ENCODE data around the gene RNASE4. TPM values are rescaled to one million over a fixed set of nuclear protein-coding genes. Genes with fewer than 3 reads are reported as not detected.

RNASE4 gene
- total and polyA plus RNA-seq, 2 experiments from 2014 or later: 0.29 to 2.0 TPM

DNA sequence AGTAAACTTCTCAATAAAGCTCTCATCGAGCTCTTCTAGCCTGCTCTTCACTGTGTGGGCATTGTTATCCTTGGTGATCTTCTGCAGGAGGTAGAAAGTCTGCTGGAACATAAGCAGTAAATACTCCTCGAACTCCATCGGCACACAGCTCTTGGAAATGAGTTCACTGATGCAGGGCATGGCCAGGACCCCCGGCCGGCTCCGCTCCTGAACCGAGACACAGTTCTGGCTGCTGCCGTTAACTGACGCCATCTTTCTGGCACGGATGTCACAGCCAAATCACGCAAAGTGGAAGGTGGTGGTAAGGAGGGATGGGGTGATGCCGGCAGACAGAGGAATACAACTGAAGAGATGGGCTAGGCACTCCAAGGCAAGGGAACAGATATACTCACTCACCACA lies 37.7 kb downstream of the RNASE4 start:
- Mint-ChIP-seq H3K4me3 (no peak overlapping the region), H3K27ac (no peak overlapping the region), H3K27me3 (ENCODE audit: insufficient read depth, low read depth, poor library complexity) (peaks cover 13% of the 10 kb centered on the region), H3K4me1 (no peaks in the 10 kb centered on the region; the same call in 2 of the 3 replicates), H3K9me3 (peaks cover 9% of the 10 kb centered on the region; the same call in 2 of the 3 replicates), H3K36me3 (ENCODE audit: low read depth) (no peaks in the 10 kb centered on the region; the same call in 2 of the 3 replicates)
- ATAC-seq (no peak), DNase-seq (ENCODE audit: low spot score) (no peak)
- Histone ChIP-seq H4K20me1 (replicated peaks; ENCODE audit: insufficient read depth) (no peaks in the 10 kb centered on the region), H3K27me3 (ENCODE audit: insufficient read depth) (peaks cover 18% of the 10 kb centered on the region; the same call in 1 of the 2 replicates), H3K9me2 (ENCODE audit: insufficient read depth) (peaks cover 11% of the 10 kb centered on the region), H3K36me3 (ENCODE audit: insufficient read depth) (no peaks in the 10 kb centered on the region), H3K4me2 (no peak overlapping the region), H3K4me3 (no peak overlapping the region), H3F3A (replicated peaks; ENCODE audit: low read depth) (no peaks in the 10 kb centered on the region), H3K27ac (ENCODE audit: low read depth) (no peak overlapping the region), H3K4me1 (ENCODE audit: insufficient read depth) (no peaks in the 10 kb centered on the region), H2AFZ (no peak overlapping the region), H3K79me2 (replicated peaks; ENCODE audit: insufficient read depth) (no peaks in the 10 kb centered on the region)
- TF ChIP-seq NANOG (IDR thresholded peaks at IDR 0.05; ENCODE audit: borderline replicate concordance): no peak
- TF ChIP-seq, protein P1, sequence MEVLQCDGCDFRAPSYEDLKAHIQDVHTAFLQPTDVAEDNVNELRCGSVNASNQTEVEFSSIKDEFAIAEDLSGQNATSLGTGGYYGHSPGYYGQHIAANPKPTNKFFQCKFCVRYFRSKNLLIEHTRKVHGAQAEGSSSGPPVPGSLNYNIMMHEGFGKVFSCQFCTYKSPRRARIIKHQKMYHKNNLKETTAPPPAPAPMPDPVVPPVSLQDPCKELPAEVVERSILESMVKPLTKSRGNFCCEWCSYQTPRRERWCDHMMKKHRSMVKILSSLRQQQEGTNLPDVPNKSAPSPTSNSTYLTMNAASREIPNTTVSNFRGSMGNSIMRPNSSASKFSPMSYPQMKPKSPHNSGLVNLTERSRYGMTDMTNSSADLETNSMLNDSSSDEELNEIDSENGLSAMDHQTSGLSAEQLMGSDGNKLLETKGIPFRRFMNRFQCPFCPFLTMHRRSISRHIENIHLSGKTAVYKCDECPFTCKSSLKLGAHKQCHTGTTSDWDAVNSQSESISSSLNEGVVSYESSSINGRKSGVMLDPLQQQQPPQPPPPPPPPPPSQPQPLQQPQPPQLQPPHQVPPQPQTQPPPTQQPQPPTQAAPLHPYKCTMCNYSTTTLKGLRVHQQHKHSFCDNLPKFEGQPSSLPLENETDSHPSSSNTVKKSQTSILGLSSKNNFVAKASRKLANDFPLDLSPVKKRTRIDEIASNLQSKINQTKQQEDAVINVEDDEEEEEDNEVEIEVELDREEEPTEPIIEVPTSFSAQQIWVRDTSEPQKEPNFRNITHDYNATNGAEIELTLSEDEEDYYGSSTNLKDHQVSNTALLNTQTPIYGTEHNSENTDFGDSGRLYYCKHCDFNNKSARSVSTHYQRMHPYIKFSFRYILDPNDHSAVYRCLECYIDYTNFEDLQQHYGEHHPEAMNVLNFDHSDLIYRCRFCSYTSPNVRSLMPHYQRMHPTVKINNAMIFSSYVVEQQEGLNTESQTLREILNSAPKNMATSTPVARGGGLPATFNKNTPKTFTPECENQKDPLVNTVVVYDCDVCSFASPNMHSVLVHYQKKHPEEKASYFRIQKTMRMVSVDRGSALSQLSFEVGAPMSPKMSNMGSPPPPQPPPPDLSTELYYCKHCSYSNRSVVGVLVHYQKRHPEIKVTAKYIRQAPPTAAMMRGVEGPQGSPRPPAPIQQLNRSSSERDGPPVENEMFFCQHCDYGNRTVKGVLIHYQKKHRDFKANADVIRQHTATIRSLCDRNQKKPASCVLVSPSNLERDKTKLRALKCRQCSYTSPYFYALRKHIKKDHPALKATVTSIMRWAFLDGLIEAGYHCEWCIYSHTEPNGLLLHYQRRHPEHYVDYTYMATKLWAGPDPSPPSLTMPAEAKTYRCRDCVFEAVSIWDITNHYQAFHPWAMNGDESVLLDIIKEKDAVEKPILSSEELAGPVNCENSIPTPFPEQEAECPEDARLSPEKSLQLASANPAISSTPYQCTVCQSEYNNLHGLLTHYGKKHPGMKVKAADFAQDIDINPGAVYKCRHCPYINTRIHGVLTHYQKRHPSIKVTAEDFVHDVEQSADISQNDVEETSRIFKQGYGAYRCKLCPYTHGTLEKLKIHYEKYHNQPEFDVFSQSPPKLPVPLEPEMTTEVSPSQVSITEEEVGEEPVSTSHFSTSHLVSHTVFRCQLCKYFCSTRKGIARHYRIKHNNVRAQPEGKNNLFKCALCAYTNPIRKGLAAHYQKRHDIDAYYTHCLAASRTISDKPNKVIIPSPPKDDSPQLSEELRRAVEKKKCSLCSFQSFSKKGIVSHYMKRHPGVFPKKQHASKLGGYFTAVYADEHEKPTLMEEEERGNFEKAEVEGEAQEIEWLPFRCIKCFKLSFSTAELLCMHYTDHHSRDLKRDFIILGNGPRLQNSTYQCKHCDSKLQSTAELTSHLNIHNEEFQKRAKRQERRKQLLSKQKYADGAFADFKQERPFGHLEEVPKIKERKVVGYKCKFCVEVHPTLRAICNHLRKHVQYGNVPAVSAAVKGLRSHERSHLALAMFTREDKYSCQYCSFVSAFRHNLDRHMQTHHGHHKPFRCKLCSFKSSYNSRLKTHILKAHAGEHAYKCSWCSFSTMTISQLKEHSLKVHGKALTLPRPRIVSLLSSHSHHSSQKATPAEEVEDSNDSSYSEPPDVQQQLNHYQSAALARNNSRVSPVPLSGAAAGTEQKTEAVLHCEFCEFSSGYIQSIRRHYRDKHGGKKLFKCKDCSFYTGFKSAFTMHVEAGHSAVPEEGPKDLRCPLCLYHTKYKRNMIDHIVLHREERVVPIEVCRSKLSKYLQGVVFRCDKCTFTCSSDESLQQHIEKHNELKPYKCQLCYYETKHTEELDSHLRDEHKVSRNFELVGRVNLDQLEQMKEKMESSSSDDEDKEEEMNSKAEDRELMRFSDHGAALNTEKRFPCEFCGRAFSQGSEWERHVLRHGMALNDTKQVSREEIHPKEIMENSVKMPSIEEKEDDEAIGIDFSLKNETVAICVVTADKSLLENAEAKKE (CRISPR knock-in tag; IDR thresholded peaks at IDR 0.05): no peak
- no peak for TF ChIP-seq JUNB (IDR thresholded peaks at IDR 0.05; ENCODE audit: unreplicated experiment)
- TF ChIP-seq EZH2 (IDR thresholded peaks at IDR 0.05; ENCODE audit: low read depth, unreplicated experiment): no peak
- TF ChIP-seq, protein P2, sequence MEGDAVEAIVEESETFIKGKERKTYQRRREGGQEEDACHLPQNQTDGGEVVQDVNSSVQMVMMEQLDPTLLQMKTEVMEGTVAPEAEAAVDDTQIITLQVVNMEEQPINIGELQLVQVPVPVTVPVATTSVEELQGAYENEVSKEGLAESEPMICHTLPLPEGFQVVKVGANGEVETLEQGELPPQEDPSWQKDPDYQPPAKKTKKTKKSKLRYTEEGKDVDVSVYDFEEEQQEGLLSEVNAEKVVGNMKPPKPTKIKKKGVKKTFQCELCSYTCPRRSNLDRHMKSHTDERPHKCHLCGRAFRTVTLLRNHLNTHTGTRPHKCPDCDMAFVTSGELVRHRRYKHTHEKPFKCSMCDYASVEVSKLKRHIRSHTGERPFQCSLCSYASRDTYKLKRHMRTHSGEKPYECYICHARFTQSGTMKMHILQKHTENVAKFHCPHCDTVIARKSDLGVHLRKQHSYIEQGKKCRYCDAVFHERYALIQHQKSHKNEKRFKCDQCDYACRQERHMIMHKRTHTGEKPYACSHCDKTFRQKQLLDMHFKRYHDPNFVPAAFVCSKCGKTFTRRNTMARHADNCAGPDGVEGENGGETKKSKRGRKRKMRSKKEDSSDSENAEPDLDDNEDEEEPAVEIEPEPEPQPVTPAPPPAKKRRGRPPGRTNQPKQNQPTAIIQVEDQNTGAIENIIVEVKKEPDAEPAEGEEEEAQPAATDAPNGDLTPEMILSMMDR (conservative IDR thresholded peaks at IDR 0.05; ENCODE audit: low read depth in 2 of 2): no peak
- TF ChIP-seq STAT1 (IDR thresholded peaks at IDR 0.05; ENCODE audit: unreplicated experiment): no peak
- no peak for TF ChIP-seq POLR2AphosphoS5 (IDR thresholded peaks at IDR 0.05; ENCODE audit: low read depth)
- TF ChIP-seq, protein P3, sequence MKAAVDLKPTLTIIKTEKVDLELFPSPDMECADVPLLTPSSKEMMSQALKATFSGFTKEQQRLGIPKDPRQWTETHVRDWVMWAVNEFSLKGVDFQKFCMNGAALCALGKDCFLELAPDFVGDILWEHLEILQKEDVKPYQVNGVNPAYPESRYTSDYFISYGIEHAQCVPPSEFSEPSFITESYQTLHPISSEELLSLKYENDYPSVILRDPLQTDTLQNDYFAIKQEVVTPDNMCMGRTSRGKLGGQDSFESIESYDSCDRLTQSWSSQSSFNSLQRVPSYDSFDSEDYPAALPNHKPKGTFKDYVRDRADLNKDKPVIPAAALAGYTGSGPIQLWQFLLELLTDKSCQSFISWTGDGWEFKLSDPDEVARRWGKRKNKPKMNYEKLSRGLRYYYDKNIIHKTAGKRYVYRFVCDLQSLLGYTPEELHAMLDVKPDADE (IDR thresholded peaks at IDR 0.05): no peak
- TF ChIP-seq, protein P4, sequence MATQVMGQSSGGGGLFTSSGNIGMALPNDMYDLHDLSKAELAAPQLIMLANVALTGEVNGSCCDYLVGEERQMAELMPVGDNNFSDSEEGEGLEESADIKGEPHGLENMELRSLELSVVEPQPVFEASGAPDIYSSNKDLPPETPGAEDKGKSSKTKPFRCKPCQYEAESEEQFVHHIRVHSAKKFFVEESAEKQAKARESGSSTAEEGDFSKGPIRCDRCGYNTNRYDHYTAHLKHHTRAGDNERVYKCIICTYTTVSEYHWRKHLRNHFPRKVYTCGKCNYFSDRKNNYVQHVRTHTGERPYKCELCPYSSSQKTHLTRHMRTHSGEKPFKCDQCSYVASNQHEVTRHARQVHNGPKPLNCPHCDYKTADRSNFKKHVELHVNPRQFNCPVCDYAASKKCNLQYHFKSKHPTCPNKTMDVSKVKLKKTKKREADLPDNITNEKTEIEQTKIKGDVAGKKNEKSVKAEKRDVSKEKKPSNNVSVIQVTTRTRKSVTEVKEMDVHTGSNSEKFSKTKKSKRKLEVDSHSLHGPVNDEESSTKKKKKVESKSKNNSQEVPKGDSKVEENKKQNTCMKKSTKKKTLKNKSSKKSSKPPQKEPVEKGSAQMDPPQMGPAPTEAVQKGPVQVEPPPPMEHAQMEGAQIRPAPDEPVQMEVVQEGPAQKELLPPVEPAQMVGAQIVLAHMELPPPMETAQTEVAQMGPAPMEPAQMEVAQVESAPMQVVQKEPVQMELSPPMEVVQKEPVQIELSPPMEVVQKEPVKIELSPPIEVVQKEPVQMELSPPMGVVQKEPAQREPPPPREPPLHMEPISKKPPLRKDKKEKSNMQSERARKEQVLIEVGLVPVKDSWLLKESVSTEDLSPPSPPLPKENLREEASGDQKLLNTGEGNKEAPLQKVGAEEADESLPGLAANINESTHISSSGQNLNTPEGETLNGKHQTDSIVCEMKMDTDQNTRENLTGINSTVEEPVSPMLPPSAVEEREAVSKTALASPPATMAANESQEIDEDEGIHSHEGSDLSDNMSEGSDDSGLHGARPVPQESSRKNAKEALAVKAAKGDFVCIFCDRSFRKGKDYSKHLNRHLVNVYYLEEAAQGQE (IDR thresholded peaks at IDR 0.05; ENCODE audit: unreplicated experiment): no peak
- no peak for TF ChIP-seq EZH2phosphoT487 (IDR thresholded peaks at IDR 0.05; ENCODE audit: unreplicated experiment)
- TF ChIP-seq ZNF331 (CRISPR knock-in tag; IDR thresholded peaks at IDR 0.05; ENCODE audit: low read depth): no peak
- no peak for TF ChIP-seq CREB1 (CRISPR knock-in tag; IDR thresholded peaks at IDR 0.05; ENCODE audit: low read depth)
- TF ChIP-seq ZNF114 (CRISPR knock-in tag; IDR thresholded peaks at IDR 0.05): no peak
